Activated CD8-positive, alpha-beta memory T cell treated with anti-CD3 and anti-CD28 coated beads, Interleukin-2, amount 10 ng/mL, durations not matched to agents 7 days and 5 days (primary cell): Measurements from ENCODE around the gene GAS7. TPM values are rescaled to one million over a fixed set of nuclear protein-coding genes. Genes with fewer than 3 reads are reported as not detected.
"Not testable (repeated sequence)": the region's sequence is repeated elsewhere in the genome, so short reads cannot be mapped to it uniquely, and the experiment has no call there.

Experiments used
- ATAC-seq: fragments of 150-1000 bp; cut with Tn5 transposase; one replicate; pipeline ENCODE4 v1.10.0; 2021; ENCODE audit warnings: moderate library complexity
- CTCF ChIA-PET: fragments of 350-600 bp; sonication (Branson Sonifier 250); formaldehyde crosslinking; loops from one replicate; lab custom pipeline; 2021; ENCODE audit warnings: antibody characterized with exemption; lab: Charles Lee
- DNase-seq: peaks from one replicate; pipeline ENCODE4 v3.0.0-alpha.2; 2020
- H3K27ac Mint-ChIP-seq: one replicate; pipeline ENCODE4 v1.8.0; 2021; ENCODE audit warnings: mild to moderate bottlenecking, mixed read lengths
- H3K27me3 Mint-ChIP-seq: one replicate; pipeline ENCODE4 v1.8.0; 2021; ENCODE audit warnings: mixed read lengths
- H3K36me3 Mint-ChIP-seq: one replicate; pipeline ENCODE4 v1.8.0; 2021; ENCODE audit warnings: mild to moderate bottlenecking, mixed read lengths
- H3K4me1 Mint-ChIP-seq: one replicate; pipeline ENCODE4 v1.8.0; 2021; ENCODE audit warnings: mixed read lengths
- H3K4me3 Mint-ChIP-seq: one replicate; pipeline ENCODE4 v1.8.0; 2021; ENCODE audit warnings: mild to moderate bottlenecking, moderate library complexity, mixed read lengths
- H3K9me3 Mint-ChIP-seq: one replicate; pipeline ENCODE4 v1.8.0; 2022; ENCODE audit warnings: low read depth, mixed read lengths
- total RNA-seq, 2 experiments: library from RNA; stranded (reverse); gene quantifications; one replicate each; pipeline ENCODE4 v1.2.3, GENCODE V29; 2021

GAS7 gene
- total RNA-seq, 2 experiments from 2014 or later = 0.53 to 2.1 TPM

DNA sequence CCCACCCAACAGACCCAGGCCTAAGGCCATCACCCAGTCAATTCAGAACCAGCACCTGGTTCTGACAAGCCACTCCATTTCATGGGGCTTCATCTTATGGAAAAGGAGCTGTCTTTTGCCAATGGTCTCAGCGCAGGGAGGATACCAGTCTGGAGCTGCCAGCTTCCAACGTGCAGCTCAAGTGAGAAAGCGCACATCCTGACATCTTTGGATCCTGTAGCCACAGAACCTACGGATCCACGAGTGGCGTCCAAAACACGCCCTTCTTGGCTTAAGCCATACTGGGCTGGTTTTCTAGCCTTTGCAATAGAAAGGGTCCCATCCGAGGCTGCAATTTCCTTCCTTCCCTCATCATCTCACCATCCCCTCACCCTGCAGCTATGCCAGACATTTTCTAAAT, 101.8 kb downstream of the GAS7 start:
- H3K4me3 Mint-ChIP-seq = no peak overlapping the region
- no peaks in the 10 kb centered on the region for H3K36me3 Mint-ChIP-seq
- H3K9me3 Mint-ChIP-seq = no peaks in the 10 kb centered on the region
- H3K4me1 Mint-ChIP-seq = no peaks in the 10 kb centered on the region
- ATAC-seq (no peak), DNase-seq (no peak)
- no peaks in the 10 kb centered on the region for H3K27me3 Mint-ChIP-seq
- no peak overlapping the region for H3K27ac Mint-ChIP-seq
- CTCF ChIA-PET = no interaction called here

DNA sequence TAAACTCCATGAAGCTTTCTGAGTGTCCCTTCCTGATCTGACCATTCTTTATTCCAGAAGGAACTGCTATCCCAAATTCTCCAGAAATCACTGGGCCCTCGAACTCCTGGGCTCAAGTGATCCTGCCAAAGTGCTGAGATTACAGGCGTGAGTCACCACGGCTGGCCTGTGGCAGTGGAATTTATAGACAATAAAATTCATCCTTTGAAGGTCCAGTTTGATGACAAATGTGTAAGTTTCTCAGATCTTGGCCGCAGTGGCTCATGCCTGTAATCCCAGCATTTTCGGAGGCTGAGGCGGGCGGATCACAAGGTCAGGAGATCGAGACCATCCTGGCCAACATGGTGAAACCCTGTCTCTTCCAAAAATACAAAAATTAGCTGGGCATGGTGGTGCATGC, 103.1 kb downstream of the GAS7 start:
- H3K27me3 Mint-ChIP-seq, H3K4me3 Mint-ChIP-seq, H3K4me1 Mint-ChIP-seq, CTCF ChIA-PET, DNase-seq, H3K36me3 Mint-ChIP-seq, ATAC-seq, H3K9me3 Mint-ChIP-seq, H3K27ac Mint-ChIP-seq: not testable (repeated sequence)

GRCh38 chr17:10094797-10095196, 103.6 kb downstream of the GAS7 start:
- Mint-ChIP-seq H3K36me3 (no peaks in the 10 kb centered on the region), H3K27me3 (no peaks in the 10 kb centered on the region), H3K4me3 (no peak overlapping the region), H3K9me3 (no peaks in the 10 kb centered on the region), H3K27ac (no peak overlapping the region), H3K4me1 (no peaks in the 10 kb centered on the region)
- DNase-seq (no peak), ATAC-seq (no peak)
- CTCF ChIA-PET = no interaction called here

GRCh38 chr17:10092595-10092994, 105.8 kb downstream of the GAS7 start:
- Mint-ChIP-seq H3K27me3 (no peaks in the 10 kb centered on the region), H3K9me3 (no peaks in the 10 kb centered on the region), H3K36me3 (no peaks in the 10 kb centered on the region), H3K4me1 (no peaks in the 10 kb centered on the region), H3K4me3 (no peak overlapping the region), H3K27ac (no peak overlapping the region)
- CTCF ChIA-PET = no interaction called here
- ATAC-seq (no peak), DNase-seq (no peak)

DNA sequence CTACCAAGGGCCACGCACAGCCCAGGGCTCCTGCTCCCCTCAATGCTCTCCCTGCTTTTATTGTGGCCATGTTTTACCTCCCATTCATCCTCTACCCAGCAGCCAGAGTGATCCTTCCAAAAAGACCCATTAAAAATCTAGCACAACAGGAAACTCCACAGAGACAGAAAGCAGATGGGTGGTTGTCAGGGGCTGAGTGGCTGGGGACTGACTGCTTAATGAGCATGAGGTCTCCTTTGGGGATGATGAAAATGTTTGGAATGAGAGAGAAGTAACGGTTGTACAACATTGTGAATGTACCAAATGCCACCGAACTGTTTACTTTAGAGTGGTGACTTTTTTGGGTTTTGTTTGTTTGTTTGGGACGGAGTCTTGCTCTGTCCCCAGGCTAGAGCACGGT, 107.4 kb downstream of the GAS7 start:
- H3K4me1 Mint-ChIP-seq = no peaks in the 10 kb centered on the region
- DNase-seq = no peak
- CTCF ChIA-PET = no interaction called here
- H3K36me3 Mint-ChIP-seq = no peaks in the 10 kb centered on the region
- H3K27me3 Mint-ChIP-seq = no peaks in the 10 kb centered on the region
- no peak overlapping the region for H3K27ac Mint-ChIP-seq
- no peak for ATAC-seq
- no peak overlapping the region for H3K4me3 Mint-ChIP-seq
- no peaks in the 10 kb centered on the region for H3K9me3 Mint-ChIP-seq

DNA sequence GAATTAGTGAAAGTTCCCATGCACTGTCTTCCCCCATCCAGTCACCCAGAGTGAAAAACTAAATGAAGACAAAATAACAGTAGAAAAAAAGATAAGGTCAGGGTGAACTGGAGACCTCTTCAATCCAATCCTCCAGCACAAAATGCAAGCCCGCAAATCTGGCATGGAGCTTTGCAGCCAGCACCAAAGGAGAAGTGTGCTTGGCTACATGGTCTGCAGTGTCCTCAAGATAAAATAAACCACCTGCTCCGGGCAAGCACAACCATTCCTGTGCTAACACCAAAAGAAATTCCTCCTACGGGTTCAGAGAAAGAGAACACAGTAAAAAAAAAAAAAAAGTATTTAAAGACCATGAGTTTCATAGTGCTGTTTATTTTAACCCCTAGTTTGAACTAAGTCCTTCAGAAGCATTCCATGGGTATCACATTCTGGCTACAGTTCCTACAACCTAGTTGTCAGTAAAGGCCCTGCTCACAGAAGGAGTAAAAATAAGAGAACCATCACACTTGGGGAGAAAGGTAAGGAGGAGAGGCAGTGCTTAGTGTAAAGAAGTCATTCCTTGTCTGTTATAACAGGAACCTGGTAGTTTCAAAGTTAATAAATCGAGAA, 109.1 kb downstream of the GAS7 start:
- Mint-ChIP-seq H3K4me1 (no peaks in the 10 kb centered on the region), H3K36me3 (no peaks in the 10 kb centered on the region), H3K27me3 (no peaks in the 10 kb centered on the region), H3K9me3 (no peaks in the 10 kb centered on the region), H3K4me3 (no peak overlapping the region), H3K27ac (no peak overlapping the region)
- CTCF ChIA-PET = no interaction called here
- ATAC-seq (no peak), DNase-seq (no peak)

DNA sequence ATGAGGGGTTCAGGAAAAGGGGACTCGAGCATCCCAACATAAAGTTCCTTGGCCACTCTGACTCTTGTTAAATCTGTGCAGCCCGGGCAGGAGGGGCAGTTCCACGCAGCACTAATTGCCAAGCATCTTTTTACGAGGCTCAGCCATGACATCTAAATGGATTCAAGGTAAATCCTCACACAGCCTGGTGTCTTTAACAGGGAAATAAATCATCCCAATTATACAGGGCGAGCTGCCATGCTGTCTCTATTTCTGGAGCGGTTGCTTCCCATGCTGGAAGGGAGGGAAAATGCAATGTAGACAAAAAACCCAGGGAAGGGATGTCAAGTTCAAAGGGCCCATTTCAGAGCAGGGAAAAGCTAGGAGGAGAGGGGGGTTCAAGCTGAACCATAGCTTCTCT, 110.0 kb downstream of the GAS7 start:
- Mint-ChIP-seq H3K9me3 (no peaks in the 10 kb centered on the region), H3K36me3 (no peaks in the 10 kb centered on the region), H3K4me3 (no peak overlapping the region), H3K4me1 (no peaks in the 10 kb centered on the region), H3K27ac (no peak overlapping the region), H3K27me3 (no peaks in the 10 kb centered on the region)
- ATAC-seq (no peak), DNase-seq (no peak)
- CTCF ChIA-PET = no interaction called here

DNA sequence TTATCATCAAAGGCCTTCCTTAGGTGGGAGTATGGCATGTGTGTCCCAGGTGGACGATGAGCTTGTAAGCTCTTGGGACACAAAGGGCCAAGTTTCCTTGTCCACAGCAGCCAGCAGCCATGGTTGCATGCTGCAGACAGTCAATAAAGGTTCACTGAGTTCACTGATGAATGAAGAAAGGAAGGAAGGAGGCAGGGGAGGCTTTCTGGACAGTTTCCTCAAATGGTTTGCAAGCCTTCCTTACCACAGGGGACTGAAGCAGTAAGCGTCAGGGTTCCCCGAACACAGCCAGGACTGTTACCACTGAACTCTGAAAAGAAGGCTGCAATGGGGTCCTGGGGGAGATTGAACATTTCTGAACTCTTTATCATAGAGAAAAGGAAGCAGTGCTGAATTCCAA, 111.1 kb downstream of the GAS7 start:
- no peaks in the 10 kb centered on the region for H3K4me1 Mint-ChIP-seq
- no peaks in the 10 kb centered on the region for H3K36me3 Mint-ChIP-seq
- no peak overlapping the region for H3K27ac Mint-ChIP-seq
- DNase-seq (no peak), ATAC-seq (no peak)
- CTCF ChIA-PET = no interaction called here
- H3K9me3 Mint-ChIP-seq = peaks cover 2% of the 10 kb centered on the region
- no peaks in the 10 kb centered on the region for H3K27me3 Mint-ChIP-seq
- no peak overlapping the region for H3K4me3 Mint-ChIP-seq

- H3K36me3 Mint-ChIP-seq = no peaks in the 10 kb centered on the region
- no peak overlapping the region for H3K4me3 Mint-ChIP-seq
- no peaks in the 10 kb centered on the region for H3K27me3 Mint-ChIP-seq
- CTCF ChIA-PET = no interaction called here
- H3K27ac Mint-ChIP-seq = no peak overlapping the region
- peaks cover 8% of the 10 kb centered on the region for H3K9me3 Mint-ChIP-seq
- H3K4me1 Mint-ChIP-seq = peaks cover 9% of the 10 kb centered on the region
- DNase-seq = no peak
- ATAC-seq = no peak
Measured at GRCh38 chr17:10083864-10084263, 114.5 kb downstream of the GAS7 start.

- no peaks in the 10 kb centered on the region for H3K27me3 Mint-ChIP-seq
- H3K9me3 Mint-ChIP-seq = peaks cover 8% of the 10 kb centered on the region
- DNase-seq (no peak), ATAC-seq (no peak)
- no peak overlapping the region for H3K4me3 Mint-ChIP-seq
- no peaks in the 10 kb centered on the region for H3K36me3 Mint-ChIP-seq
- peaks cover 9% of the 10 kb centered on the region for H3K4me1 Mint-ChIP-seq
- CTCF ChIA-PET = no interaction called here
- no peak overlapping the region for H3K27ac Mint-ChIP-seq
Measured at GRCh38 chr17:10082795-10083194, 115.6 kb downstream of the GAS7 start.

- H3K36me3 Mint-ChIP-seq = no peaks in the 10 kb centered on the region
- no peak overlapping the region for H3K4me3 Mint-ChIP-seq
- CTCF ChIA-PET = no interaction called here
- H3K27ac Mint-ChIP-seq = no peak overlapping the region
- peaks cover 9% of the 10 kb centered on the region for H3K4me1 Mint-ChIP-seq
- no peak for ATAC-seq
- peaks cover 8% of the 10 kb centered on the region for H3K9me3 Mint-ChIP-seq
- no peak for DNase-seq
- no peaks in the 10 kb centered on the region for H3K27me3 Mint-ChIP-seq
Measured at GRCh38 chr17:10081571-10082169, 116.7 kb downstream of the GAS7 start.

- peaks cover 6% of the 10 kb centered on the region for H3K9me3 Mint-ChIP-seq
- CTCF ChIA-PET = no interaction called here
- no peaks in the 10 kb centered on the region for H3K36me3 Mint-ChIP-seq
- DNase-seq = no peak
- peaks cover 9% of the 10 kb centered on the region for H3K4me1 Mint-ChIP-seq
- H3K4me3 Mint-ChIP-seq = no peak overlapping the region
- no peak overlapping the region for H3K27ac Mint-ChIP-seq
- H3K27me3 Mint-ChIP-seq = no peaks in the 10 kb centered on the region
- no peak for ATAC-seq
Measured at GRCh38 chr17:10077561-10078299, 120.7 kb downstream of the GAS7 start.

GRCh38 chr17:10075919-10076318, 122.5 kb downstream of the GAS7 start:
- DNase-seq (no peak), ATAC-seq (no peak)
- H3K4me1 Mint-ChIP-seq = peaks cover 4% of the 10 kb centered on the region
- no peaks in the 10 kb centered on the region for H3K36me3 Mint-ChIP-seq
- H3K4me3 Mint-ChIP-seq = no peak overlapping the region
- H3K27me3 Mint-ChIP-seq = no peaks in the 10 kb centered on the region
- H3K9me3 Mint-ChIP-seq = peaks cover 5% of the 10 kb centered on the region
- CTCF ChIA-PET = no interaction called here
- H3K27ac Mint-ChIP-seq = no peak overlapping the region

GRCh38 chr17:10073941-10074340, 124.5 kb downstream of the GAS7 start:
- DNase-seq (no peak), ATAC-seq (no peak)
- Mint-ChIP-seq H3K9me3 (no peaks in the 10 kb centered on the region), H3K27me3 (no peaks in the 10 kb centered on the region), H3K36me3 (no peaks in the 10 kb centered on the region), H3K4me1 (no peaks in the 10 kb centered on the region), H3K27ac (no peak overlapping the region), H3K4me3 (no peak overlapping the region)
- CTCF ChIA-PET = no interaction called here
